ENCODE results near the gene TACR2. TPM values are rescaled to one million over a fixed set of nuclear protein-coding genes. Genes with fewer than 3 reads are reported as not detected.

The TACR2 gene
- total and polyA plus RNA-seq, 2 donors (not counting 1 experiment from before 2014, with no cell fraction given): 0.15 to 0.17 TPM

GRCh38 chr10:69356187-69356586 lies 60.5 kb downstream of the TACR2 start:
- DNase-seq (ENCODE audit: low read depth in 2 of 2): no peak
- peaks cover 2% of the 10 kb centered on the region for H3K36me3 ChIP-seq (ENCODE audit: control insufficient read depth, insufficient read depth, low read length)
- H3K27me3 ChIP-seq (ENCODE audit: control insufficient read depth, insufficient read depth, low read length): no peaks in the 10 kb centered on the region
- H3K4me3 ChIP-seq (replicated peaks in 1 of 4; ENCODE audit: control extremely low read depth in 1 of 4, insufficient read depth in 1 of 4, low read depth in 3 of 4, low read length in 4 of 4): no peak overlapping the region
- H3K4me2 ChIP-seq (ENCODE audit: extremely low read depth, insufficient read depth, low read length): no peak overlapping the region
- H3K9me3 ChIP-seq (ENCODE audit: control insufficient read depth, insufficient read depth, low read depth, low read length): no peaks in the 10 kb centered on the region
- no peak overlapping the region for H3K9ac ChIP-seq (ENCODE audit: insufficient read depth, low read length)
- peaks cover 23% of the 10 kb centered on the region for H3K4me1 ChIP-seq (ENCODE audit: control insufficient read depth, extremely low read depth, insufficient read depth, low read length)
- peaks cover 24% of the 10 kb centered on the region for H3K79me2 ChIP-seq (ENCODE audit: control insufficient read depth, insufficient read depth, low read length)
- H2AFZ ChIP-seq (ENCODE audit: low read length): no peak overlapping the region
- no peak for TF ChIP-seq EZH2 (IDR thresholded peaks at IDR 0.05; ENCODE audit: low read length, missing control alignments)
- TF ChIP-seq CTCF (conservative IDR thresholded peaks at IDR 0.05 in 1 of 2, IDR thresholded peaks at IDR 0.05 in 1 of 2; ENCODE audit: low read depth in 1 of 2, low read length in 2 of 2): no peak
- no peak overlapping the region for H3K27ac ChIP-seq (ENCODE audit: insufficient read depth, low read length)
- no peaks in the 10 kb centered on the region for H4K20me1 ChIP-seq (ENCODE audit: control insufficient read depth, extremely low read depth, insufficient read depth, low read length)

DNA sequence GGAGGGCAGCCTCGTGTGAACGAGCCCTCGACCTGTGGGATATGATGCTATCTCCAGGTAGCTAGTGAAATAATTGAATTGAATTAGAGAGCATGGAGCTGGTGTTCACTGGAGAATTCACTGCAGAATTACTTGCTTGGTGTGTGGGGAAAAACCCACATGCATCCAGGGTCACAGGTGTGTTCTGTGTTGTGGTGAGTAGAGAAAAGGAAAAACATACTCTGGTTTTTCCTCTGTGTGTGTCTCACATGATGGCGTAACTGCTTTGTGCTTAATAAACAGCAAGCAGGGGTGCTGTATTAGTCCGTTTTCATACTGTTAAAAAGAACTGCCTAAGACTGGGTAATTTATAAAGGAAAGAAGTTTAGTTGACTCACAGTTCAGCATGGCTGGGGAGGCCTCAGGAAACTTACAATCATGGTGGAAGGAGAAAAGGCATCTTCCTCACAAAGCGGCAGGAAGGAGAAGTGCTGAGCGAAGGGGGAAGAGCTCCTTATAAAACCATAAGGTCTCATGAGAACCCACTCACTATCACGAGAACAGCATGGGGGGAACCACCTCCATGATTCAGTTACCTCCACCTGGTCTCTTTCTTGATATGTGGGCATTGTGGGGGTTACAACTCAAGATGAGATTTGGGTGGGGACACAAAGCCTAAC lies 62.6 kb downstream of the TACR2 start:
- Histone ChIP-seq H4K20me1 (ENCODE audit: control insufficient read depth, extremely low read depth, insufficient read depth, low read length) (no peaks in the 10 kb centered on the region), H3K4me2 (ENCODE audit: extremely low read depth, insufficient read depth, low read length) (no peak overlapping the region), H3K4me1 (ENCODE audit: control insufficient read depth, extremely low read depth, insufficient read depth, low read length) (peaks cover 20% of the 10 kb centered on the region), H3K9me3 (ENCODE audit: control insufficient read depth, insufficient read depth, low read depth, low read length) (no peaks in the 10 kb centered on the region), H3K9ac (ENCODE audit: insufficient read depth, low read length) (no peak overlapping the region), H3K36me3 (ENCODE audit: control insufficient read depth, insufficient read depth, low read length) (no peaks in the 10 kb centered on the region), H3K27ac (ENCODE audit: insufficient read depth, low read length) (no peak overlapping the region), H3K27me3 (ENCODE audit: control insufficient read depth, insufficient read depth, low read length) (no peaks in the 10 kb centered on the region), H3K79me2 (ENCODE audit: control insufficient read depth, insufficient read depth, low read length) (peaks cover 22% of the 10 kb centered on the region), H2AFZ (ENCODE audit: low read length) (no peak overlapping the region), H3K4me3 (replicated peaks in 1 of 4; ENCODE audit: control extremely low read depth in 1 of 4, insufficient read depth in 1 of 4, low read depth in 3 of 4, low read length in 4 of 4) (no peak overlapping the region)
- DNase-seq (ENCODE audit: low read depth in 2 of 2): no peak
- TF ChIP-seq CTCF (conservative IDR thresholded peaks at IDR 0.05 in 1 of 2, IDR thresholded peaks at IDR 0.05 in 1 of 2; ENCODE audit: low read depth in 1 of 2, low read length in 2 of 2) (no peak), EZH2 (IDR thresholded peaks at IDR 0.05; ENCODE audit: low read length, missing control alignments) (no peak)

Other genes starting within 250 kb of the TACR2 start
- 49.5 and 69.6 TPM in 2 replicates for gene SUPV3L1, start 236.7 kb downstream of the TACR2 start, total RNA-seq
- 31.8 and 37.6 TPM in 2 replicates for gene SUPV3L1, start 236.7 kb downstream of the TACR2 start, polyA plus RNA-seq
- gene HKDC1, start 196.6 kb downstream of the TACR2 start, total RNA-seq: 1.8 and 2.1 TPM in 2 replicates
- 0.09 and 0.12 TPM in 2 replicates for gene HKDC1, start 196.6 kb downstream of the TACR2 start, polyA plus RNA-seq
- gene HK1, start 138.4 kb downstream of the TACR2 start, total RNA-seq: 106 and 172 TPM in 2 replicates
- gene HK1, start 138.4 kb downstream of the TACR2 start, polyA plus RNA-seq: 60.6 and 86.2 TPM in 2 replicates
- 1.8 and 2.6 TPM in 2 replicates for gene TSPAN15, start 34.5 kb upstream of the TACR2 start, total RNA-seq
- 0.56 TPM in 1 of 2 replicates, not detected in the other for gene TSPAN15, start 34.5 kb upstream of the TACR2 start, polyA plus RNA-seq
- gene NEUROG3, start 156.5 kb upstream of the TACR2 start, total RNA-seq: not detected in 2 replicates
- not detected in 2 replicates for gene NEUROG3, start 156.5 kb upstream of the TACR2 start, polyA plus RNA-seq
- 0.26 and 0.99 TPM in 2 replicates for gene FAM241B, start 213.3 kb upstream of the TACR2 start, total RNA-seq
- 0.55 and 0.61 TPM in 2 replicates for gene FAM241B, start 213.3 kb upstream of the TACR2 start, polyA plus RNA-seq